ENCODE data around the gene G6PC3.
"Not testable (repeated sequence)": the region's sequence is repeated elsewhere in the genome, so short reads cannot be mapped to it uniquely, and the experiment has no call there.

G6PC3 gene, protein sequence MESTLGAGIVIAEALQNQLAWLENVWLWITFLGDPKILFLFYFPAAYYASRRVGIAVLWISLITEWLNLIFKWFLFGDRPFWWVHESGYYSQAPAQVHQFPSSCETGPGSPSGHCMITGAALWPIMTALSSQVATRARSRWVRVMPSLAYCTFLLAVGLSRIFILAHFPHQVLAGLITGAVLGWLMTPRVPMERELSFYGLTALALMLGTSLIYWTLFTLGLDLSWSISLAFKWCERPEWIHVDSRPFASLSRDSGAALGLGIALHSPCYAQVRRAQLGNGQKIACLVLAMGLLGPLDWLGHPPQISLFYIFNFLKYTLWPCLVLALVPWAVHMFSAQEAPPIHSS

GRCh38 chr17:44070455-44071197 is at the start of gene G6PC3:
G6PC3 (plus strand) TSS chr17:44070735; CDS start chr17:44070966, 231 bp downstream.
- TF ChIP-seq CTCF (conservative IDR thresholded peaks at IDR 0.05; ENCODE audit: low read depth, low read length) = no peak
- DNase-seq (ENCODE audit: low read depth) = peak; percentile 99
- H3K4me3 ChIP-seq (ENCODE audit: low read depth, low read length) = peak within 1 kb of the TSS; percentile 77

- not testable (repeated sequence) for H3K4me3 ChIP-seq (ENCODE audit: low read depth, low read length); DNase-seq (ENCODE audit: low read depth)
Observed at GRCh38 chr17:44021227-44021626, 49.3 kb upstream of the G6PC3 start.

- no peak overlapping the region for H3K4me3 ChIP-seq (ENCODE audit: low read depth, low read length)
- DNase-seq (ENCODE audit: low read depth) = no peak
- no peak for TF ChIP-seq CTCF (conservative IDR thresholded peaks at IDR 0.05; ENCODE audit: low read depth, low read length)
Observed at GRCh38 chr17:44022246-44022645, 48.3 kb upstream of the G6PC3 start.

DNA sequence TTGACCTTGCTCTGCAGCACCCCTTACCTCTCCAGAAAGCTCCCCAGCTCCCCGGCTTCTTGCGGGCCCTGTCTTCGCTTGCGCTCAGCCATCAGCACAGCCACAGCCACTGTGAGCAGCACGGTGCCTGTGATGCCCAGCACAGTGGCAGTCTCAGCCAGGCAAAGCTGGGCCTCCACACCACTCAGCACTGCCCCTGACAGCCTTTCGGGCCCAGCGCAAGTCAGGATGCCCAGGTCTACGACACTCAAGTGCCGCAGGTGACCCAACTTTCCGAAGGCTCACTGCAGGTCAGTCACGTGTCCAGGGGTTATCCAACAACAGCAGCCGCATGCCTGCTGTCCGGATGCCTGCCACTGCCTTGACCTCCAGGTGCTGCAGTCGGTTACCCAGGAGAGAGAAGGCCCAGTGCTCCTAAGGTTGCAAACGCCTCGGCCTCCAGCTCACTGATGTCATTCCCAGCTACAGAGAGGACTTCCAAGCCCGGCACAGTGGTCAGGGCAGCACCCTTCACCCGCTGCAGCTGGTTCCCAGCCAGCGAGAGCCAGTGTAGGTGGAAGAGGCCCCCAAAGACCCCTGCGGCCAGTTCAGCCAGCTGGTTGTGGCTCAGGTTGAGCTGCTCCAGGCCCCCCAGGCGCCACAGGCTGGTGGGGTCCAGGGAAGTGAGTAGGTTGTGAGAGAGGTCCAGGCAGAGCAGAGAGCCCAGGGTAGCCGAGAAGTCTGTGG is 46.8 kb upstream of the G6PC3 start:
- DNase-seq (ENCODE audit: low read depth) = no peak
- no peak for TF ChIP-seq CTCF (conservative IDR thresholded peaks at IDR 0.05; ENCODE audit: low read depth, low read length)
- H3K4me3 ChIP-seq (ENCODE audit: low read depth, low read length) = no peak overlapping the region

DNA sequence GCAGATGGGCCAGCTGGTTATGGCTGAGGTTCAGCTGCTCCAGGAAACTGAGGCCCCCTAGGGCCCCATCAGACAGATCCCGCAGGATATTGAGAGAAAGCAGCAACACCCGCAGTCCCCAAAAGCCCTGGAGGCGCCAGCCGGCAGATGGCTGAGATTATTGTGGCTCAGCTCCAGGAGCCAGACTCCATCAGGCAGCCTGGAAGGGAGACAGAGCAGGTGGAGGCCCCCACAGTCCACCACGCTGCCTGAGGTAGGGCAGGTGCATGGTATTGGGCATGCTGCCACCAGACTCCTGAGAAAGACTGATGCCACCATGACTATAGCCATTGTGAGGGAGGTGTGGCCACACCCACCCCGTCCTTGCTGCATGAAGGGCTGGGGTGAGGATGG is 46.3 kb upstream of the G6PC3 start:
- no peak overlapping the region for H3K4me3 ChIP-seq (ENCODE audit: low read depth, low read length)
- no peak for DNase-seq (ENCODE audit: low read depth)
- TF ChIP-seq CTCF (conservative IDR thresholded peaks at IDR 0.05; ENCODE audit: low read depth, low read length) = no peak

DNA sequence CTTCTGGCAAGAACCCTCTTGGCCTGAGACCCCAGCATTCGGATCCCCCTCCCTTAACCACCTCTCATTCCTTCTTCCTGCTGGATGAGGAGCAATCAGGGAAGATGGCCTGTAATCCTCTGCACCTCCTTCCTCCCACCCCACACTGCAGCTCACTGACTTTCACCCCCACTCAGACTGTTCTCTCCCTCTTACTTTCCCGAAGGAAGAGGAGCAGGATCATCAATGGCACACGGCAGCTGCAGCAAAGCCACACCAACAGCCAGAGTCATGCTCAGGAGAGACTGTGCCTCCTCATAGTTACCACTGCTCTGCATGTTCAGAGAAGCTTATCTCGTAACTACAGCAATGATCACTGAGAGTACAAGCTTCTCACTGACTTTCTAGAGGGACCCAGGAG is 45.7 kb upstream of the G6PC3 start:
- TF ChIP-seq CTCF (conservative IDR thresholded peaks at IDR 0.05; ENCODE audit: low read depth, low read length) = no peak
- DNase-seq (ENCODE audit: low read depth) = no peak
- H3K4me3 ChIP-seq (ENCODE audit: low read depth, low read length) = no peak overlapping the region

GRCh38 chr17:44029736-44030135 is 40.8 kb upstream of the G6PC3 start:
- no peak for TF ChIP-seq CTCF (conservative IDR thresholded peaks at IDR 0.05; ENCODE audit: low read depth, low read length)
- H3K4me3 ChIP-seq (ENCODE audit: low read depth, low read length) = no peak overlapping the region
- no peak for DNase-seq (ENCODE audit: low read depth)

All from choroid plexus epithelial cell (primary cell).